H9 (cell line): ENCODE data around the gene C19orf81. TPM values are rescaled to one million over a fixed set of nuclear protein-coding genes. Genes with fewer than 3 reads are reported as not detected.

Experiments used
- DNase-seq: peaks from one replicate; pipeline ENCODE4 v3.0.0-alpha.2; 2017
- H2AFZ ChIP-seq: one replicate; pipeline ENCODE4 v1.6.1; 2013; ENCODE audit warnings: mild to moderate bottlenecking, low read length, control low read depth, moderate library complexity
- H2AK5ac ChIP-seq: 2 replicates; pipeline ENCODE4 v1.6.1; 2013; ENCODE audit warnings: low read length, control low read depth, mixed read lengths; ENCODE audit not compliant: insufficient read length
- H2BK120ac ChIP-seq: one replicate; pipeline ENCODE4 v1.6.1; 2013; ENCODE audit warnings: low read depth, mild to moderate bottlenecking, low read length, control low read depth, inconsistent platforms; ENCODE audit not compliant: poor library complexity, severe bottlenecking
- H2BK12ac ChIP-seq: 2 replicates; pipeline ENCODE4 v1.6.1; 2013; ENCODE audit warnings: low read length, control low read depth, mixed read lengths, low read depth; ENCODE audit not compliant: insufficient read length
- H2BK15ac ChIP-seq: 2 replicates; pipeline ENCODE4 v1.6.1; 2013; ENCODE audit warnings: low read depth, low read length, control low read depth
- H2BK20ac ChIP-seq: one replicate; pipeline ENCODE4 v1.6.1; 2013; ENCODE audit warnings: low read depth, mild to moderate bottlenecking, low read length, control low read depth, inconsistent platforms; ENCODE audit not compliant: poor library complexity, severe bottlenecking
- H2BK5ac ChIP-seq: 2 replicates; pipeline ENCODE4 v1.6.1; 2013; ENCODE audit warnings: low read length, control low read depth, mixed read lengths; ENCODE audit not compliant: insufficient read length
- H3K14ac ChIP-seq: 2 replicates; pipeline ENCODE4 v1.6.1; 2013; ENCODE audit warnings: low read length, control low read depth; ENCODE audit not compliant: insufficient read depth
- H3K18ac ChIP-seq: 2 replicates; pipeline ENCODE4 v1.6.1; 2013; ENCODE audit warnings: low read depth, mild to moderate bottlenecking, mixed read lengths, low read length, control low read depth; ENCODE audit not compliant: insufficient read length
- H3K23ac ChIP-seq: 2 replicates; pipeline ENCODE4 v1.6.1; 2013; ENCODE audit warnings: low read length, control low read depth, mixed read lengths, low read depth; ENCODE audit not compliant: insufficient read length
- H3K23me2 ChIP-seq: 2 replicates; pipeline ENCODE4 v1.6.1; 2013; ENCODE audit warnings: low read depth, mild to moderate bottlenecking, mixed read lengths, low read length, control low read depth; ENCODE audit not compliant: insufficient read length, poor library complexity, severe bottlenecking
- H3K27ac ChIP-seq: 2 replicates; pipeline ENCODE4 v1.5.1; 2013; ENCODE audit warnings: low read length, control low read depth, mixed read lengths, low read depth; ENCODE audit not compliant: insufficient read length
- H3K27me3 ChIP-seq: 2 replicates; pipeline ENCODE4 v1.6.1; 2013; ENCODE audit warnings: low read length, control low read depth, inconsistent platforms; ENCODE audit not compliant: insufficient read depth
- H3K4ac ChIP-seq: 2 replicates; pipeline ENCODE4 v1.6.1; 2013; ENCODE audit warnings: low read depth, mild to moderate bottlenecking, control low read depth, inconsistent platforms, low read length, moderate library complexity
- H3K4me1 ChIP-seq: 2 replicates; pipeline ENCODE4 v1.6.1; 2013; ENCODE audit warnings: low read length, control low read depth, inconsistent platforms; ENCODE audit not compliant: insufficient read depth
- H3K4me2 ChIP-seq: 2 replicates; pipeline ENCODE4 v1.6.1; 2013; ENCODE audit warnings: low read length, control low read depth, mixed read lengths; ENCODE audit not compliant: insufficient read length, insufficient read depth
- H3K56ac ChIP-seq: 2 replicates; pipeline ENCODE4 v1.6.1; 2013; ENCODE audit warnings: low read depth, mild to moderate bottlenecking, mixed read lengths, low read length, control low read depth; ENCODE audit not compliant: insufficient read length
- H3K79me1 ChIP-seq: 2 replicates; pipeline ENCODE4 v1.6.1; 2013; ENCODE audit warnings: low read depth, mild to moderate bottlenecking, moderate library complexity, low read length, control low read depth, inconsistent platforms; ENCODE audit not compliant: insufficient read depth, poor library complexity, severe bottlenecking
- H3K79me2 ChIP-seq: 2 replicates; pipeline ENCODE4 v1.6.1; 2013; ENCODE audit warnings: low read length, control low read depth, inconsistent platforms; ENCODE audit not compliant: insufficient read depth
- H3K9ac ChIP-seq: 2 replicates; pipeline ENCODE4 v1.6.1; 2013; ENCODE audit warnings: low read length, control low read depth, mixed read lengths; ENCODE audit not compliant: insufficient read length; ENCODE audit errors: extremely low read depth
- H3K9me3 ChIP-seq: one replicate; pipeline ENCODE4 v1.6.1; 2013; ENCODE audit warnings: low read depth, low read length, inconsistent platforms; ENCODE audit not compliant: control insufficient read depth
- H3T11ph ChIP-seq: one replicate; pipeline ENCODE4 v1.6.1; 2013; ENCODE audit warnings: mild to moderate bottlenecking, low read length, control low read depth, inconsistent platforms
- H4K20me1 ChIP-seq: one replicate; pipeline ENCODE4 v1.6.1; 2013; ENCODE audit not compliant: control insufficient read depth, insufficient read length, insufficient read depth
- H4K5ac ChIP-seq: 2 replicates; pipeline ENCODE4 v1.6.1; 2013; ENCODE audit warnings: low read depth, mild to moderate bottlenecking, mixed read lengths, low read length, control low read depth; ENCODE audit not compliant: insufficient read length
- H4K8ac ChIP-seq: replicated peaks from 2 replicates; pipeline ENCODE4 v1.6.1; 2013; ENCODE audit warnings: low read length, control low read depth, mixed read lengths, low read depth; ENCODE audit not compliant: insufficient read length
- H4K91ac ChIP-seq: 2 replicates; pipeline ENCODE4 v1.6.1; 2013; ENCODE audit warnings: low read depth, mild to moderate bottlenecking, moderate library complexity, mixed read lengths, low read length, control low read depth; ENCODE audit not compliant: insufficient read length
- H3K27ac Mint-ChIP-seq, 3 experiments: 2 replicates in 2 of 3; 3 replicates in 1 of 3; pipeline ENCODE4 v1.8.0; 2020 to 2021; ENCODE audit warnings: mixed read lengths in 3 of 3, mild to moderate bottlenecking in 1 of 3, moderate library complexity in 1 of 3
- H3K27me3 Mint-ChIP-seq: 2 replicates; pipeline ENCODE4 v1.8.0; 2021; ENCODE audit warnings: low read depth, mild to moderate bottlenecking, moderate library complexity, mixed read lengths
- H3K36me3 Mint-ChIP-seq, 3 experiments: 2 replicates in 2 of 3; 3 replicates in 1 of 3; pipeline ENCODE4 v1.8.0; 2020 to 2021; ENCODE audit warnings: low read depth in 3 of 3, mixed read lengths in 3 of 3; ENCODE audit not compliant: insufficient read depth in 1 of 3
- H3K4me1 Mint-ChIP-seq, 2 experiments: 2 replicates each; pipeline ENCODE4 v1.8.0; 2020; ENCODE audit warnings: mixed read lengths in 2 of 2
- H3K4me3 Mint-ChIP-seq, 2 experiments: 2 replicates in 1 of 2; 3 replicates in 1 of 2; pipeline ENCODE4 v1.8.0; 2020 to 2021; ENCODE audit warnings: mild to moderate bottlenecking in 2 of 2, mixed read lengths in 2 of 2, moderate library complexity in 1 of 2
- H3K9me3 Mint-ChIP-seq, 2 experiments: 2 replicates in 1 of 2; 3 replicates in 1 of 2; pipeline ENCODE4 v1.8.0; 2020; ENCODE audit warnings: mild to moderate bottlenecking in 2 of 2, mixed read lengths in 2 of 2, moderate library complexity in 1 of 2
- CTCF ChIP-seq: fragments of 200-600 bp; sonication (generic); conservative IDR thresholded peaks from 3 replicates; pipeline ENCODE4 v1.8.0; 2021; ENCODE audit warnings: antibody characterized with exemption, mild to moderate bottlenecking
- WGBS: extraction: QIAGEN DNeasy Blood & Tissue Kit; methylation state at CpG from one replicate; pipeline ENCODE4 v1.1.7; 2013; ENCODE audit warnings: missing lambda C conversion rate, low lambda C conversion rate, mixed read lengths; ENCODE audit not compliant: insufficient read length; ENCODE audit errors: extremely low coverage; 5-methylcytosine and 5-hydroxymethylcytosine counted together
- total RNA-seq: library from RNA; stranded (reverse); gene quantifications from 2 replicates; pipeline ENCODE4 v1.2.1, GENCODE V29; 2021

The C19orf81 gene
- total RNA-seq, 1 experiment from 2014 or later: 11.0 TPM

- H3K4me1 ChIP-seq: peaks cover 12% of the 10 kb centered on the region; the same call in 1 of the 2 replicates
- peaks cover 86% of the 10 kb centered on the region for H3K27me3 Mint-ChIP-seq
- no peak overlapping the region for H2AK5ac ChIP-seq
- H3K79me1 ChIP-seq: no peaks in the 10 kb centered on the region
- no peak overlapping the region for H2BK120ac ChIP-seq
- H4K5ac ChIP-seq: no peak overlapping the region
- no peak overlapping the region for H4K8ac ChIP-seq
- H3K27ac ChIP-seq: no peak overlapping the region
- DNase-seq: no peak
- H4K20me1 ChIP-seq: no peaks in the 10 kb centered on the region
- H3K56ac ChIP-seq: no peak overlapping the region
- TF ChIP-seq CTCF: no peak
- H3K79me2 ChIP-seq: no peaks in the 10 kb centered on the region
- no peak overlapping the region for H3K27ac Mint-ChIP-seq
- H2BK15ac ChIP-seq: no peak overlapping the region; the same call in 1 of the 2 replicates
- H2BK20ac ChIP-seq: no peak overlapping the region
- H3K23me2 ChIP-seq: peaks cover under 1% of the 10 kb centered on the region
- H3K4ac ChIP-seq: no peak overlapping the region
- no peak overlapping the region for H3K4me2 ChIP-seq
- no peak overlapping the region for H2BK5ac ChIP-seq
- H2BK12ac ChIP-seq: no peak overlapping the region
- H3K14ac ChIP-seq: no peak overlapping the region
- H3K27me3 ChIP-seq: no peaks in the 10 kb centered on the region; the same call in 1 of the 2 replicates
- no CpG with 5 or more reads among the region's 15 CpGs for WGBS
- 0 out of 7 replicates have a peak, but pooled peaks cover 0 to 2% (median 0%) of the 10 kb centered on the region in 3 experiments for H3K36me3 Mint-ChIP-seq
- H3K9me3 Mint-ChIP-seq: peaks cover 0 to 10% of the 10 kb centered on the region in 2 experiments; a peak in 2 of 5 replicates
- H3K18ac ChIP-seq: no peak overlapping the region
- no peak overlapping the region for H2AFZ ChIP-seq
- no peak overlapping the region for H3T11ph ChIP-seq
- no peak overlapping the region for H3K9ac ChIP-seq
- H4K91ac ChIP-seq: no peak overlapping the region
- H3K9me3 ChIP-seq: no peaks in the 10 kb centered on the region
- H3K4me3 Mint-ChIP-seq: no peak overlapping the region
- no peak overlapping the region for H3K23ac ChIP-seq
- H3K4me1 Mint-ChIP-seq: peaks cover 21 to 30% of the 10 kb centered on the region in 2 experiments
These were observed 23.9 kb downstream of the C19orf81 start for GRCh38 chr19:50673118-50673517.
